Measurements from ENCODE around the gene EPHB1. TPM values are rescaled to one million over a fixed set of nuclear protein-coding genes. Genes with fewer than 3 reads are reported as not detected.

Gene EPHB1
- total and polyA plus RNA-seq, 2 donors (not counting 3 experiments of a cell fraction or from before 2014, with no cell fraction given), result 1.3 to 5.2 TPM

DNA sequence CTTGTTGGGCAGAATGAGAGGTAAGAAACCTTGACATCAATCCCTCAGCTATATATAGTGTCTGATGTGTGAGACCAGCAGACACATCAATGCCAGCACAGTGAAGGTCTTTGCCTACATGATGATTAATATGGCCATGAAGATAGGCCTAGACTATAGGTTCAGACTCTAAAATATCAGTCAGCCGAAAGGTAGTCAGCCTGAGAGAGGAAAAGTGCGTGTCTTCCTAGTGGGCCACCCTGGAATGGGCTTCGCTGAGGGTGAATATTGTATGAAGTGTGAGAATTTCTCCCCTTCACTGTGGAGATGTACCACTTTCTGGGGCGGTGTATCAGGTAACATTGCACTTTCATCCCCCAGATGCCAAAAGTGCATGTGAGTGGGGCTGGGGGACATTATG, 33.0 kb upstream of the EPHB1 start:
- no peak overlapping the region for H3K4me2 ChIP-seq (ENCODE audit: insufficient read depth, low read length)
- no peak for FAIRE-seq
- no peak overlapping the region for H3K9ac ChIP-seq (replicated peaks; ENCODE audit: extremely low read depth, insufficient read depth, low read length)
- H3K4me3 ChIP-seq (replicated peaks in 1 of 3; ENCODE audit: insufficient read depth in 1 of 3, low read depth in 1 of 3, low read length in 3 of 3), result no peak overlapping the region
- H3K27ac ChIP-seq (ENCODE audit: insufficient read depth, low read depth, low read length), result no peak overlapping the region
- H2AFZ ChIP-seq (ENCODE audit: low read depth, low read length), result no peak overlapping the region
- no peaks in the 10 kb centered on the region for H3K79me2 ChIP-seq (ENCODE audit: control insufficient read depth, insufficient read depth, low read length)
- H3K9me3 ChIP-seq (replicated peaks; ENCODE audit: control insufficient read depth, insufficient read depth, low read length), result no peaks in the 10 kb centered on the region
- H3K27me3 ChIP-seq (ENCODE audit: control insufficient read depth in 2 of 2, insufficient read depth in 2 of 2, low read length in 2 of 2), result no peaks in the 10 kb centered on the region
- no TSS peak for BruUV-seq (replicated peaks)
- TF ChIP-seq GATA2 (IDR thresholded peaks at IDR 0.05; ENCODE audit: insufficient read depth, insufficient read length, low read depth, low read length) (no peak), EZH2 (IDR thresholded peaks at IDR 0.05; ENCODE audit: borderline replicate concordance, low read depth, low read length, severe bottlenecking) (no peak), POLR2A (IDR thresholded peaks at IDR 0.05; ENCODE audit: low read depth, low read length) (no peak), CTCF (IDR thresholded peaks at IDR 0.05; ENCODE audit: extremely low read depth in 1 of 2, insufficient read depth in 1 of 2, low read depth in 1 of 2, low read length in 2 of 2) (no peak), MYC (IDR thresholded peaks at IDR 0.05; ENCODE audit: low read depth, low read length) (no peak), POLR2AphosphoS5 (IDR thresholded peaks at IDR 0.05; ENCODE audit: insufficient read depth, low read depth, low read length) (no peak), MAX (IDR thresholded peaks at IDR 0.05; ENCODE audit: insufficient read depth, insufficient read length) (no peak)
- intact Hi-C loops (cut with micrococcal nuclease), result no loop called here
- no peaks in the 10 kb centered on the region for H3K4me1 ChIP-seq (ENCODE audit: control insufficient read depth, extremely low read depth, insufficient read depth, low read length)
- H4K20me1 ChIP-seq (replicated peaks; ENCODE audit: control insufficient read depth, extremely low read depth, insufficient read depth, low read length), result no peaks in the 10 kb centered on the region
- CTCF ChIA-PET, result no interaction called here
- no peak for DNase-seq (ENCODE audit: low read depth, low spot score)
- POLR2A ChIA-PET, result no interaction called here
- no peaks in the 10 kb centered on the region for H3K9me1 ChIP-seq (replicated peaks; ENCODE audit: control insufficient read depth, extremely low read depth, insufficient read depth, low read length)
- dilution Hi-C loops (cut with MboI; ENCODE audit: extremely low pct_ligation_motif_present, low sequenced_read_pairs), result no loop called here
- H3K36me3 ChIP-seq (ENCODE audit: control insufficient read depth in 2 of 2, extremely low read depth in 1 of 2, insufficient read depth in 2 of 2, low read length in 2 of 2), result no peaks in the 10 kb centered on the region
